Stomach (tissue), 4 donors: Measurements from ENCODE around the gene ARL6IP5.

Experiments
- POLR2A ChIP-seq, 4 donors: fragments of 450-650 bp; IDR thresholded peaks; one replicate each; pipeline ENCODE4 v1.6.1; 2016; ENCODE audit warnings: antibody characterized with exemption in 4 of 4, control low read depth in 2 of 4, mild to moderate bottlenecking in 1 of 4, moderate library complexity in 1 of 4
- TF ChIP-seq, protein P1 (sequence below), 7 experiments: fragments of 450-650 bp in 4 of 7; fragments of 200-600 bp in 3 of 7; sonication (generic) in 3 of 7; IDR thresholded peaks; one replicate each; pipeline ENCODE4 v1.5.1; 2016 to 2019; ENCODE audit warnings: antibody characterized with exemption in 7 of 7, control low read depth in 2 of 7, mild to moderate bottlenecking in 1 of 7

DNA sequence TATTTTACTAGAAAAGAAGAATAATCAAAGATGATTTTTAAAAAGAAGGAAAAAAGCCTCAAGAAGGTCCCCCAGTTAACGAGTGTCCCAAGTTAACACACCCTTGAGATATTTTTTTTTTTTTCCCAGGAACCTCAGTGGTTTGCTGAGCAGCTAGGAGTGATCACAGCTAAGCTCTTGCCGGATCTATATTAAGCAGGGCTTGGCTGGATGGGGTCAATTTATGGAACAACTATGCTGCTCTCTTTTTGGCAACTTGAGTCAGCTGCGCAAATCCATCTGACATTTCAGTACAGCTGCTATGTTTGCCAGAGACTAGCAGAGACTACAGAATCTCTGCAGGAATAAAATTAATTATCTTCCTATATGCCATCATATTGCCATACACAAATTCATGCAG lies 37.7 kb downstream of the ARL6IP5 start, which contains the start of gene LMOD3:
- TF ChIP-seq, protein P1, sequence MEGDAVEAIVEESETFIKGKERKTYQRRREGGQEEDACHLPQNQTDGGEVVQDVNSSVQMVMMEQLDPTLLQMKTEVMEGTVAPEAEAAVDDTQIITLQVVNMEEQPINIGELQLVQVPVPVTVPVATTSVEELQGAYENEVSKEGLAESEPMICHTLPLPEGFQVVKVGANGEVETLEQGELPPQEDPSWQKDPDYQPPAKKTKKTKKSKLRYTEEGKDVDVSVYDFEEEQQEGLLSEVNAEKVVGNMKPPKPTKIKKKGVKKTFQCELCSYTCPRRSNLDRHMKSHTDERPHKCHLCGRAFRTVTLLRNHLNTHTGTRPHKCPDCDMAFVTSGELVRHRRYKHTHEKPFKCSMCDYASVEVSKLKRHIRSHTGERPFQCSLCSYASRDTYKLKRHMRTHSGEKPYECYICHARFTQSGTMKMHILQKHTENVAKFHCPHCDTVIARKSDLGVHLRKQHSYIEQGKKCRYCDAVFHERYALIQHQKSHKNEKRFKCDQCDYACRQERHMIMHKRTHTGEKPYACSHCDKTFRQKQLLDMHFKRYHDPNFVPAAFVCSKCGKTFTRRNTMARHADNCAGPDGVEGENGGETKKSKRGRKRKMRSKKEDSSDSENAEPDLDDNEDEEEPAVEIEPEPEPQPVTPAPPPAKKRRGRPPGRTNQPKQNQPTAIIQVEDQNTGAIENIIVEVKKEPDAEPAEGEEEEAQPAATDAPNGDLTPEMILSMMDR (IDR thresholded peaks at IDR 0.05), result no peak
- no peak for TF ChIP-seq POLR2A (IDR thresholded peaks at IDR 0.05)
